GM13977 (cell line): ENCODE measurements around the gene SRSF12.
"Not testable (repeated sequence)": the region's sequence is repeated elsewhere in the genome, so short reads cannot be mapped to it uniquely, and the experiment has no call there.

ENCODE experiments used
- DNase-seq: peaks from one replicate; pipeline ENCODE4 v3.0.0; 2012; ENCODE audit warnings: low spot score
- CTCF ChIP-seq: IDR thresholded peaks from 2 replicates; pipeline ENCODE4 v1.5.1; 2012; ENCODE audit warnings: mild to moderate bottlenecking, control low read depth; ENCODE audit not compliant: insufficient read depth; ENCODE audit errors: extremely low read depth, missing control alignments
- in situ Hi-C: fragments of 300-500 bp; cut with MboI; formaldehyde crosslinking; loops from one replicate; pipeline ENCODE4 v1.12.0; 2022; ENCODE audit warnings: low sequenced_read_pairs, low pct_unique_long_range_greater_than_20kb, mixed read lengths, inconsistent platforms; ENCODE audit not compliant: unreplicated experiment

SRSF12 gene

GRCh38 chr6:89139509-89140346 is 21.9 kb upstream of the SRSF12 start:
- in situ Hi-C loops: no loop called here
- no peak for TF ChIP-seq CTCF
- DNase-seq: no peak

- TF ChIP-seq CTCF: no peak
- in situ Hi-C loops: no loop called here
- DNase-seq: no peak
Measured at GRCh38 chr6:89138173-89138572, 20.3 kb upstream of the SRSF12 start.

GRCh38 chr6:89134723-89135122 is 16.9 kb upstream of the SRSF12 start:
- in situ Hi-C loops: no loop called here
- DNase-seq: no peak
- TF ChIP-seq CTCF: no peak

- DNase-seq: no peak
- in situ Hi-C loops: no loop called here
- TF ChIP-seq CTCF: no peak
Measured at GRCh38 chr6:89133981-89134380, 16.1 kb upstream of the SRSF12 start.

GRCh38 chr6:89132057-89132456 is 14.2 kb upstream of the SRSF12 start:
- no peak for DNase-seq
- in situ Hi-C loops: no loop called here
- TF ChIP-seq CTCF: no peak

- in situ Hi-C loops: no loop called here
- TF ChIP-seq CTCF: no peak
- DNase-seq: no peak
Measured at GRCh38 chr6:89131599-89131998, 13.7 kb upstream of the SRSF12 start.

- in situ Hi-C loops, DNase-seq: not testable (repeated sequence)
Measured at GRCh38 chr6:89128256-89128671, 10.4 kb upstream of the SRSF12 start.
